ENCODE results near the gene SUMF2. TPM values are rescaled to one million over a fixed set of nuclear protein-coding genes. Genes with fewer than 3 reads are reported as not detected.
"Not testable (repeated sequence)": the region's sequence is repeated elsewhere in the genome, so short reads cannot be mapped to it uniquely, and the experiment has no call there.

The SUMF2 gene
- total RNA-seq, 1 donor from 2014 or later = 156 TPM

GRCh38 chr7:56079450-56080185 lies 15.5 kb downstream of the SUMF2 start:
- no peaks in the 10 kb centered on the region for H3K27me3 Mint-ChIP-seq (ENCODE audit: low read depth)
- H3K4me1 Mint-ChIP-seq = no peaks in the 10 kb centered on the region
- no peak overlapping the region for H3K27ac Mint-ChIP-seq
- peaks cover 18% of the 10 kb centered on the region for H3K36me3 Mint-ChIP-seq
- H3K9me3 Mint-ChIP-seq = no peaks in the 10 kb centered on the region
- DNase-seq (ENCODE audit: low spot score in 2 of 2, unreplicated experiment in 2 of 2) = no peak
- no peak for TF ChIP-seq CTCF (IDR thresholded peaks at IDR 0.05; ENCODE audit: unreplicated experiment)
- H3K4me3 Mint-ChIP-seq = no peak overlapping the region

GRCh38 chr7:56080726-56081435 lies 16.8 kb downstream of the SUMF2 start:
- H3K9me3 Mint-ChIP-seq; H3K4me3 Mint-ChIP-seq; H3K27me3 Mint-ChIP-seq (ENCODE audit: low read depth); H3K27ac Mint-ChIP-seq; DNase-seq (ENCODE audit: low spot score in 2 of 2, unreplicated experiment in 2 of 2); H3K4me1 Mint-ChIP-seq: not testable (repeated sequence)
- peaks cover 18% of the 10 kb centered on the region for H3K36me3 Mint-ChIP-seq

GRCh38 chr7:56081626-56082340 lies 17.7 kb downstream of the SUMF2 start:
- Mint-ChIP-seq H3K4me1 (no peaks in the 10 kb centered on the region), H3K9me3 (no peaks in the 10 kb centered on the region), H3K4me3 (no peak overlapping the region), H3K27ac (no peak overlapping the region), H3K36me3 (peaks cover 17% of the 10 kb centered on the region), H3K27me3 (ENCODE audit: low read depth) (no peaks in the 10 kb centered on the region)
- no peak for DNase-seq (ENCODE audit: low spot score in 2 of 2, unreplicated experiment in 2 of 2)
- TF ChIP-seq CTCF (IDR thresholded peaks at IDR 0.05; ENCODE audit: unreplicated experiment) = no peak

GRCh38 chr7:56083150-56083785 lies 19.2 kb downstream of the SUMF2 start:
- TF ChIP-seq CTCF (IDR thresholded peaks at IDR 0.05; ENCODE audit: unreplicated experiment) = no peak
- peaks cover 17% of the 10 kb centered on the region for H3K36me3 Mint-ChIP-seq
- H3K9me3 Mint-ChIP-seq = no peaks in the 10 kb centered on the region
- H3K4me1 Mint-ChIP-seq = no peaks in the 10 kb centered on the region
- no peaks in the 10 kb centered on the region for H3K27me3 Mint-ChIP-seq (ENCODE audit: low read depth)
- H3K27ac Mint-ChIP-seq = no peak overlapping the region
- no peak for DNase-seq (ENCODE audit: low spot score in 2 of 2, unreplicated experiment in 2 of 2)
- H3K4me3 Mint-ChIP-seq = no peak overlapping the region

- DNase-seq (ENCODE audit: low spot score in 2 of 2, unreplicated experiment in 2 of 2) = no peak
- H3K4me3 Mint-ChIP-seq = no peak overlapping the region
- no peaks in the 10 kb centered on the region for H3K27me3 Mint-ChIP-seq (ENCODE audit: low read depth)
- peaks cover 12% of the 10 kb centered on the region for H3K36me3 Mint-ChIP-seq
- no peaks in the 10 kb centered on the region for H3K4me1 Mint-ChIP-seq
- no peaks in the 10 kb centered on the region for H3K9me3 Mint-ChIP-seq
- no peak overlapping the region for H3K27ac Mint-ChIP-seq
- TF ChIP-seq CTCF (IDR thresholded peaks at IDR 0.05; ENCODE audit: unreplicated experiment) = no peak
Measured at GRCh38 chr7:56086761-56087160, 22.7 kb downstream of the SUMF2 start.

Measured in mesothelial cell of epicardium (in vitro differentiated cells).